HG03108 (cell line): Measurements from ENCODE around the gene HM13.
"Not testable (repeated sequence)": the region's sequence is repeated elsewhere in the genome, so short reads cannot be mapped to it uniquely, and the experiment has no call there.

Experiments used
- ATAC-seq: cut with Tn5 transposase; IDR thresholded peaks from one replicate; pipeline ENCODE4 v1.9.1; 2021; ENCODE audit warnings: moderate library complexity; ENCODE audit not compliant: unreplicated experiment

Gene HM13

DNA sequence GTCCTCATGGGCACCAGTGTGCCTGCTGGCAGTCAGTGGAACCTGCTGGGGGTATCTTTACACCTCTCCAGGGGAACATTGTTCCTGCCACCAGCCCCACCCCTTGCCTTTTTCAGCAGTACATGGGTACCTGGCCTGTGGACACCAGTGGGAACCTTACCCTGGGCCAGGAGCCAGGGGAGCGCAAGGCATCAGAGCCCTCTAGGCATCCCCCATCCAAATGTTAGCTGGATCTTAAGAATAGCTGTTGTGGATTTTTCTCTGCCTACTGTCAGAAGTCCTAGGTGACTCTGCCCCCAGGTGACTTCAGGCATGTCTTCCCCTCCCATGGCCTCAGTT lies 52.0 kb downstream of the HM13 start:
- no peak for ATAC-seq

DNA sequence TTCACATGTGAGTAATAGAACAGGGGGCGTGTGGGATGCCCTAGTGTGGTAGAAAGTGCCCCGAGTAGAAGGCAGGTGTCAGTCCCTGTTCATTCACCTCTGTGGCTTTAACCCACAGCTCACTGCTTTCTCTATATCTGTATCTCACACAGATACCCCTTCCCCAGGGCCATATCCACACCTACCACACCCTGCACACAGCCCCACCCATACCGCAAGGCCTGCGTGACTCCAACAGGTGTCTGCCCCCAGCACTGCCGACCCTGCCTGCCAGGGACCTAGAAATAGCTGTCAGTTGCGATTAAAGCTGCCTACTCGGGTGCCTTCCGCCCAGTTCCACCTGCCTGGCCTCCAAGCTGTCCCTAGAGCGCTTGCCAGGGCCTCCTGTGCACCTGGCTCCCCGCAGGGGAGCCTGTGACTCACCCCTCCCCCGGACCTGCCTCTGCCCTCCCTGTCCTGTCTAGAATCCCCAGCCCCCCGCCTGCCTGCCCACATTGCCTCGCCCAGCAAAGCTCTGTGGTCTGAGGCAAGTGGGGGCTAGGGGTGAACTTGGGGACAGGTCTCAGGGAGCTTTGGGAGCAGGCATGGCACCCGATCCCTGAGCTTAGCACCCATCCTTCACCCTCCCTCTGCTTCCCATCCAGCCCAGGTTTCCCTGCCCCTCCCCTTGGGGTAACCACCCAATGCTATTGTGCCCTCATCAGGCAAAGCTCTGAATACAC lies 52.6 kb downstream of the HM13 start:
- ATAC-seq: no peak

DNA sequence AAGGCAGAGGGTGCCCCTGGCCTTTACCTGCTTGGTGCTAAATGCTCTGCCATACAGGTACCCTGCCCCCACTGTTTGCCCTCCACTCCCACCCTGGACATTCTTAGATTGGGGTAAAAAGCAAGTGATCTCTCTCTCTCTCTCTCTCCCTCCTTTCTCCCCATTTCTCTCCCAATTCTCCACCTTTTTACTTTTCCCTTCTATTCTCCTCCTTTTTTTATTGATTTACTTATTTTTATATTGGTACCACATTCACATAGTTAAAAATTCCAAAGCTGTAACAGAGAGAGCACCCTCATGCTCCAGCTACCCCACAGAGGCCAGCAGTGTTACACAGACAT lies 53.1 kb downstream of the HM13 start:
- no peak for ATAC-seq

DNA sequence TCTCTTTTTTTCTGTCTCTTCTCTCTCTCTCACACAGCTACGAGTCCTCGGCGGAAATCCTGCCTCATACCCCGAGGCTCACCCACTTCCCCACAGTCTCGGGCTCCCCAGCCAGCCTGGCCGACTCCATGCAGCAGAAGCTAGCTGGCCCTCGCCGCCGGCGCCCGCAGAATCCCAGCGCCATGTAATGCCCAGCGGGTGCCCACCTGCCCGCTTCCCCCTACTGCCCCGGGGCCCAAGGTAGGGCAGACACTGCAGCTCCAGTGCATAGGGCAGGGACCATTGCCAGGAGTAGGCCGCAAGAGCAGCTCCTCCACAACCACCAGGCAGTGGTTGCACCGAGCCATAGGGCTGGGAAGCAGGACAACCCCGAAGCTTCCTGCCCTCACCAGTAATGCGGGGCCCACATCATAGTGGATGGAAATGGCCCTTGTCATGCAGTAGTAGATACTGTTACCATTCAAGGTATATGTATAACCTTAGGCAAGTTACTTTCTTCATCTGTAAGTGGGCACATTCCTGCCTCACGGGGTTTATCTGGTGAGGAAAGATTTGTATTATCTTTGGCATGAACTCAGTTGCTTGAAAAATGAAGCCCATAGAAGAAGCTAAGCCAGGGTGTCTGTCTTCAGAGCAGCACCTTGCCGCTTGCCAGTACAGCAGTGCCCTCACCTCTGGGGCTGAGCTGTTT lies 53.9 kb downstream of the HM13 start:
- no peak for ATAC-seq

DNA sequence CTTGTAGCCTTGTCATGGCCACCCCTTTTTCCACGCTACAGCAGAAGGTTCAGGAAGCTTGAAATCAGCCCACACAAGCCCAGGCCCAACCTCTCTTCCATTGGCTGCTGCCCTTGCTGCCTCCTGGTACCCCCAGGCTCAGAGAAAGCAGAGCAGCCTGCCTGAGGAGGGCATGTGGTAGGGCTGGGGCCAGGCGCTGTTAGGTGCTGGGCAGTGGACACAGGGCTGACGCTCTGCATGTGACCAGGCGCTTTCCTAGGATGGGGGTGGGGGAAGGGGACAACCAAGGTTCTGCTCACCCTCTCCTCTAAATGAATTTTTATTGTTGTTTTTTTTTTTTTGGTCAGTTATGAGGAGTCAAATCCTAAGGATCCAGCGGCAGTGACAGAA lies 54.5 kb downstream of the HM13 start:
- no peak for ATAC-seq

DNA sequence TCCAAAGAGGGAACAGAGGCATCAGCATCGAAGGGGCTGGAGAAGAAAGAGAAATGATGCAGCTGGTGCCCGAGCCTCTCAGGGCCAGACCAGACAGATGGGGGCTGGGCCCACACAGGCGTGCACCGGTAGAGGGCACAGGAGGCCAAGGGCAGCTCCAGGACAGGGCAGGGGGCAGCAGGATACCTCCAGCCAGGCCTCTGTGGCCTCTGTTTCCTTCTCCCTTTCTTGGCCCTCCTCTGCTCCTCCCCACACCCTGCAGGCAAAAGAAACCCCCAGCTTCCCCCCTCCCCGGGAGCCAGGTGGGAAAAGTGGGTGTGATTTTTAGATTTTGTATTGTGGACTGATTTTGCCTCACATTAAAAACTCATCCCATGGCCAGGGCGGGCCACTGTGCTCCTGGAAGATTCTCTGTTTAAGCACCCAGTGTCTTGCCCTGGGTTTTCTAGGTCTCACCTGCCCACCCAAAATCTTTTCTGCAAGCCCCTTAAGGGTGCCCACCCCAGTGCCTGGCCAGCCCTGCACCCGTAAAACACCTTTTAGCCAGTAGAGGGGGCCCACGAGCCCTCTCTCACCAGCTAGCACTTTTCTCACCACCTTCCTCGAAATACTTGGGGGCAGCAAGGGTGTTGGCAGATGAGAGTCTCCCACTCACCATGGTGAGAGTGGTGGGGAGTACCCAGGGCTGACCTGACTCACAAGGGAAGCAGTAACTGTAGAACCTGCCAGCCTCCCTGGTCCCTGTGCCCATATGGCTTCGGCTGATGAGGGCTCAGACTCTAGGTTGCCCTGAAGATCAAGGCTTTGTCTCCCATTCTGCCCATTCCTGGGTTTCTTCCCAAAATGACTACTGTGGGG lies 55.1 kb downstream of the HM13 start:
- ATAC-seq: no peak

DNA sequence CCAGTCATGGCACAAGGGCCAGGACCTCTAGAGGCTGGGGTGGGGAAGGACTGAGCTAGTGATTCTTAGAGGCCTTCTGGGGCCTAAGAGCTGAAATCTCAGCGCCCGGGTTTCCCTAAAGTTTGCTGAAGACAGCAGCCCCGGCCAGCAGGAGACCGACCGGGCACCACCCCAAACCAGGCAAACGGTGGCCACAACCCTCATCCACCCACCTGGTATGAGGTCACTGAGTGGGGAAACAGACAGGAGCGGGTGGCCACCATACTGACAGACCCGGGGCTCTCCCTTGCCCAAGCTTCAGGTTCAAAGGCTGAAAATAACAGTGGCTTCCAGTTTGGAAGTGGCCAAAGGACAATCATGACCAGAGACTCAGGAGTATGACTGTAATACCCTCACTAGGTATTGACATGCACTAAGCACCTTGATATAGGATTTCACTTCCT lies 55.8 kb downstream of the HM13 start:
- ATAC-seq: no peak

DNA sequence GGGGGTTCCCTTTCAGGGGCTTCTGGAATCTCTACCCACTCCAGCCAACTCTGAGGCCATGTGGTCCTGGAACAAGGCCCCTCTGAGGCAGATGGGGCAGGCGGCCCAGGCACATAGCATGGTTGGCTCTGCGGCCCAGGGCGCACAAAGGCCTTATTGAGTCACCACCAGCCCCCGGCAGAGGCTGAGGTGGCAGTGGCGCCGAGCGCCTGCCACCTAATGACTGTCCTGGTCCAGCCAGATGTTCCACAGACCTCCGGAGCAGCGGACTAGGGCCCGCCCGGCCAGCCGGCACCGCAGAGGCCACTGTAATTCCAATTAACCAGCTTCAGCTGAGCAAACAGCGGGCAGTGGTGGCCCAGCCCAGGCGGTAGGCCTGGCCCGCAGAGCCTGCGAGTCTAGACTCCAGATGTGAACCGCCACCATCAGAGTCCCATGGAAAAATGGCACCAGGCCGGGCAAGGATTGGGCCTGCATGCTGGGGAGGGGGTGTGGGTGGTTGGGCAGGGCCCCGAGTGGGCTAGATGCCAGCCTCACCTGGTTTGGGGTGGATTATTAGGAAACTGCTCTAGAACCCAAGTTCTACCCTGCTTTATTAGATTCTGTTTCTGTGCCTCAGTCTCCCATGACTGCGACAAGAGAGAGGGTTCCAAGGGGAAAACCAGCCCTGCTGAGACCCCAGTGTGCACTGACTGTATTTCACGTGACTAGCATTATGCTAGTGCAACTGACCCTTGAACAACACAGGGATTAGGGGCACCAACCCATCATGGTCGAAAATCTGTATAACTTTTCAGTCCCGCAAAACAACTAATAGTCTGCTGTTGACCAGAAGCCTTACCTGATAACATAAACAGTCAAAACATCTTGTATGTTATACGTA lies 56.7 kb downstream of the HM13 start:
- no peak for ATAC-seq

DNA sequence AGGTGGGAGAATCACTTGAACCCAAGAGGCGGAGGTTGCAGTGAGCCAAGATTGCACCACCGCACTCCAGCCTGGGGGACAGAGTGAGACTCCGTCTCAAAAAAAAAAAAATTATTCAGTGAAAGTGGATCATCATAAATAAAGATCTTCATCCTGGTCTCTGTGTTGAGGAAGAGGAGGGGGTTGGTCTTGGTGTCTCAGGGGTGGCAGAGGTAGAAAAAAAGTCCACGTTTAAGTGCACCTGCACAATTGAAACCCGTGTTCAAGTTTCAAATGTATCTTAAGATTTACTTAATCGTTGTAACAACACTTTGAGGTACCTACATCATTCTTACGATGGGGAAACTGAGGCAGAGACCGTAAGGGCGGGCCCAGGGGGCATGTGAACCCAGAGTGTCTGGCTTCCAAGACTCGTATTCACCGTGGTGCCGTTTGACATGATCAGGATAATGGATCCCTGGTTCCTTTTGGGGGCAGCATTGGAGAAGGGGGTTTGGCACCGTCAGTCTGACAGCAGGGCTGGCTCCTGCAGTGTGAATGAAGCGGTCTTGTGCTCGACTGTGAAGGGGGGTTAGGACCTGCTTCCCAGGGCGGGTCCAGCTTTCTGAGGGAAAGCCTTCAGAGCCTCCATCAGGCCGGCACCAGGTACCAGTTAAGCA lies 57.9 kb downstream of the HM13 start:
- no peak for ATAC-seq

DNA sequence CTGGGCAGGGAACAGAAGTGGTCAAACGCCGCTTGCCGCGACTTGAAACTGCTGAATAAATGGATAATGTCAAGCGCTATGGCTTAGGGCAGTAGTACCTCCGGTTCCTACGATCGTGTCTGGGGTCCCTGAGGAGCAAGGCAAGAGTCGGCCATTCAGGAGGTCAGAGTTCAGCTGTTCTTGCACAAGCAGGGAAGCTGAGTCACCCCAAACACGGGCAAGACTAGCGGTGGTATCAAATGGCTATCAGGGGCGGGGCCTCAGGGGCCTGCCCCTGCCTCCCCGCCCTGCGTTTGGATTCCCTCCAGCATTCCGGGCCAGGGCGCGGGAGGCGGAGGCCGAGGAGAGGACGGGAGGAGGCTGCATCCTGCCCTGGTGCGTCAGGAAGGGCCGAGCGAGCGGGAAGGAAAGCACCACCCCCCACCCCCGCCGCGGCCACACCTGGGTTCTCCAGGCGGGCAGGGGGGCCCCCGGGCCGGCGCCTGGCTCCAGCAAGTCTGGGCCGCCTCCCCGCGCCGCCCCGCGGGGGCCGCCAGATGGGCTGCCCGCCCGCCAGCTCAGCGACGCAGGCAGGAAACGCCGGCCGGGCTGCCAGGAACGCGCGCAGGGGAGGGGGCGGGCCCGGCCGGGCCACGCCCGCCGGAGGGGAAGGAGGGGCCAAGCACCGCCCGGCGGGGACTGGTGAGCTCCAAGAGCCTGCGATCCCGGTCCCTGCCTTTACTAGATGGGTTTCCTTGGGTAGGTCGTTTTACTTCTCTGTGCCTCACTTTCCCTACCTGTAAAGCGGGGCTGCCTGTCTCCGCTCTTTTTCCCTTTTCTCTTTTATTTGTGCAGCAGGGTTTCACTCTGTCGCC lies 58.7 kb downstream of the HM13 start:
- peak; percentile 91 for ATAC-seq

DNA sequence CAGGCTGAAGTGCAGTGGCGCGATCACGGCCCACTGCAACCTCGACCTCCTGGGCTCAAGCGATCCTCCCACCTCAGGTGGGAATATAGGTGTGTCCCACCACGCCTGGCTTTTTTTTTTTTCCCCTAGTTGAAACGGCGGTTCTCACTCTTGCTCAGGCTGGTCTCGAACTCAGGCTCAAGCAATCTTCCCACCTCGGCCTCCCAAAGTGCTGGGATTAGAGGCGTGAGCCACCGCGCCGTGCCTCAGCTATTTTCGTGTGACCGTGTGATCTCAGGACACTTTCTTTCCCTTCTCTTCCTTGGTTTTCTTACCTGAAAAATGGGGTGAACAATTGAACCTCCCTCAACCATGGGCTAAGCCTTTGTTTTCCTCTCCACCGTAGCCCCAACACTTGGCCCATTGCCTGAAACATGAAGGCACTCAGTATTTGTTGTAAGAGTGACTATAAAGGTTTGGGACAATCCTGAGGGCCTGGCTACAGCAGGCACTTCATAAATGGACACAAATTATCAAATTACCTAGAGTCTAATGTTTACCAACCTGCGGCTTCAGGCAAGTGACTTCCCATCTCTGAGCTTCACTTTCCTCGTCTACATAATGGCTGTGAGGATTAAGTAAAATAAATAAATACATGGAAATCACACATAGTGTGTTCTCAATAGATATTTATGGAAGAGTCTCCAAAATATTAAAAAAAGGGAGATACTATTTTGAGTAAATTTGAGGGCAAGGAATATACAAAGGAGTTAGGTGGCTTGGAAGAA lies 59.5 kb downstream of the HM13 start:
- no peak for ATAC-seq

DNA sequence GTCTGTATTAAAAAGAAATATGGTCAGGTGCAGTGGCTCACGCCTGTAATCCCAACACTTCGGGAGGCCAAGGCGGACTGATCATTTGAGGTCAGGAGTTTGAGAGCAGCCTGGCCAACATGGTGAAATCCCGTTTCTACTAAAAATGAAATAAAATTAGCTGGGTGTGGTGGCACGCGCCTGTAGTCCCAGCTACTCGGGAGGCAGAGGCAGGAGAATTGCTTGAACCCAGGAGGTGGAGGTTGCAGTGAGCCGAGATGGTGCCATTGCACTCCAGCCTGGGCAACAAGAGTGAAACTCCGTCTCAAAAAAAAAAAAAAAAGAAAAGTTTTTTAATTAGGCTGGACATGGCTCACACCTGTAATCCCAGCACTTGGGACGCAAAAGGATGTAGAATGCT lies 60.7 kb downstream of the HM13 start:
- ATAC-seq: not testable (repeated sequence)

DNA sequence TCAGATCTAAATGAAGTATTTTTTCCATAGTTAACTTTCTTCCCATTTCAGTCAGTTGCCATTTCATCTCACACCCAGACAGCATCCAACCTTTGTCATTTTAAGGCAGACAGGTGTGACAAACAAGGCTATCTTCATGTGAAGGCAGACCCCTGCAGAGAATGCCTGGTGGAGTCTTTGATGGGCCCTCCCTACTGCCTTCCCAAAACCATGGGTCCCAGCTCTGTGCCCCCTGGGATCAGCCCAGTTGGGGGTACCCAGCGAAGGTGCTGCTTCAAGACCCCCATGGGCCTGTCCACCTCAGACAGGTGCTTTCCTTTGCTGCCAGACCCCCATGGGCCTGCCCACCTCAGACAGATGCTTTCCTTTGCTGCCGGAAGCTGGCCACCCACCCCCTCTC lies 62.5 kb downstream of the HM13 start:
- no peak for ATAC-seq

DNA sequence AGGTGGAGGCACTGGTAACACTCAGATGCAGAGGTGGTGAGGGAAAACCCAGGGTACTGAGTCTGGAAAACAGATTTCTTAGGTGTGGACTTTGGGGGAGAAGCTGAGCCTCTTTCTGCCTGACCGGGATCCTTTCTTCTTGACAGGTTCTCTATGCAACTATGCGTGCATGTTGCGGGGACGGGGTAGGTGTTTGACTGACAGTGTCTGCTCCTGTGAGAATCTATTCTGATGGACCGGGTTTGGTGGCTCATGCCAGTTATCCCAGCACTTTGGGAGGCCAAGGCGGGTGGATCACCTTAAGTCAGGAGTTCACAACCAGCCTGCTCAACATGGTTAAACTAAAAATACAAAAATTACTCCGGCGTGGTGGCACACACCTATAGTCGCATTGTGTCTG lies 63.0 kb downstream of the HM13 start:
- ATAC-seq: no peak

DNA sequence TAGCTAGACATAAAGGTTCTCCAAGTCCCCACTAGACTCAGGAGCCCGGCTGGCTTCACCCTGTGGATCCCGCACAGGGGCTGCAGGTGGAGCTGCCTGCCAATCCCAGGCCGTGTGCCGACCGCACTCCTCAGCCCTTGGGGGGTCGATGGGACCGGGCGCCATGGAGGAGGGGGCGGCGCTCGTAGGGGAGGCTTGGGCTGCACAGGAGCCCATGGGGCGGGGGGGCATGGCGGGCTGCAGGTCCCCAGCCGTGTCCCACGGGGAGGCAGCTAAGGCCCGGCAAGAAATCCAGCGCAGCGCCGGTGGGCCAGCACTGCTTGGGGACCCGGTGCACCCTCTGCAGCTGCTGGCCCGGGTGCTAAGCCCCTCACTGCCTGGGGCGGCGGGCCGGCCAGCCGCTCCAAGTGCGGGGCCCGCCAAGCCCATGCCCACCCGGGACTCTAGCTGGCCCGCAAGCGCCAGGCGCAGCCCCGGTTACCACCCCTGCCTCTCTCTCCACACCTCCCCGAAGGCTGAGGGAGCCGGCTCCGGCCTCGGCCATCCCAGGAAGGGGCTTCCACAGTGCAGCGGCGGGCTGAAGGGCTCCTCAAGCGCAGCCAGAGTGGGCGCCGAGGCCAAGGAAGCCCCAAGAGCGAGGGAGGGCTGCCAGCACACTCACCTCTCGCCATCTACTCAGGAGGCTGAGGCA lies 64.4 kb downstream of the HM13 start:
- ATAC-seq: no peak

DNA sequence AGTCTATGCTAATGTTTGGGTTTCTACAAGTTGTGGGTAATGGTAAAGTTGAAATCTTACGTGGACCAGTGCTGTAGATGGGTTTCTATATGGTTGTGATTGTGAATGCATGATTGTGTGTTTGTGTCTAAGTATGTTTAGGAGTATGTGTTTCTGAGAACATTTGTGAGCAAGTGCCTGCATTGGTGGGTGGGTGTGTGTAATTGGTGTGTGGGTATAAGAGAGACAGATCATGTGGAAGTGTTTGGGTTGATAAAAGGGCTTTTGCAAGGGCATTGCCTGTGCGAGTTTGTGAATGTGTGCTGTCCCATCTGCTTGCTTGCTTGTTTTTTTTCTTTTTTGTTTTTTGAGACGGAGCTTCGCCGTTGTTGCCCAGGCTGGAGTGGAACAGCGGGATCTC lies 65.0 kb downstream of the HM13 start:
- no peak for ATAC-seq

DNA sequence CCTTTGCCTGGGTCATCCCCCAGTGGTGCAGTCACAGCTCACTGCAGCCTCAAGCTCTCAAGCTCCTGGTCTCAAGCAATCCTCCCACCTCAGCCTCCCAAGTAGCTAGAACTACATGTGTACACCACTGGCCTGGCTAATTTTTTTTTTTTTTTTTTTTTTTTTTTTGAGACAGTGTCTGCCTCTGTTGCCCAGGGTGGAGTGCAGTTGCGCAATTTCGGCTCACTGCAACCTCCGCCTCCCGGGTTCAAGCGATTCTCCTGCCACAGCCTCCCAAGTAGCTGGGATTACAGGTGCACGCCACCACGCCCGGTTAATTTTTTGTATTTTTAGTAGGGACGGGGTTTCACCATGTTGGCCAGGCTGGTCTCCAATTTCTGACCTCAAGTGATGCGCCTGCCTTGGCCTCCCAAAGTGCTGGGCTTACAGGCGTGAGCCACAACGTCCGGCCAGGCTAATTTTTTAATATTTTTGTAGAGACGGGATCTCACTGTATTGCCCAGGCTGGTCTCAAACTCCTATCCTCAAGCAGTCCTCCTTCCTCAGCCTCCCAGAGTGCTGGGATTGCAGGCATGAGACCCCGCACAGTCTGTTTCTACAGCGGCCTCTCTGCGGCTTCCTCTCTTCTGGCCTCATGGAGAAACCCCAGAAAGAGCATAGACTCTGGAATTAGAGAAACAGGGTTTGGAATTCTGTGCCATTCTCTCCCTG lies 65.9 kb downstream of the HM13 start:
- ATAC-seq: not testable (repeated sequence)

DNA sequence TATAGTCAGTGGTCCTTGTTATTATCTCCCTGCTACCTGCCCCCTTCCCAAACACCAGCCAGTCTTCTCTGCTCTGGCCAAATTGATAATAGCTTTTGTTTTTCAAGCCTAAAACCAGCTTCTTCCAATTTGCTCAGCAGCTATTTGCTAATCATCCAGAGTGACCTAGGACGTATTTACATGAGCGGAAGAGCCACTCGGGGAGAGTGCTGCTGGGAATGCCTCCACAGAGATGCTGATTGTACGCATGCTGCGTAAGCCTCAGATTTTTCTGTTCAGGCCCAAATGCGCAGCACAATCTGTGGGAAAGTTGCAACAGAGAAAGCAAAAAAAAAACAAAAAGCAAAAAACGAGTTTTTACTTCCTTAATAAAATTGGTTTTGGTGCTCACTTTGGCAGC lies 66.5 kb downstream of the HM13 start:
- no peak for ATAC-seq
